ENCODE measurements around the gene TMEM198.
A peak's percentile ranks its signal among the peaks of the same experiment; 100 is the strongest.

The TMEM198 gene

GRCh38 chr2:219515874-219516629 is 27.8 kb upstream of the TMEM198 start:
- Mint-ChIP-seq H3K4me3 (no peak overlapping the region), H3K27me3 (peaks cover 98% of the 10 kb centered on the region), H3K4me1 (peaks cover 25% of the 10 kb centered on the region), H3K36me3 (no peaks in the 10 kb centered on the region), H3K9me3 (no peaks in the 10 kb centered on the region), H3K27ac (no peak overlapping the region)
- ATAC-seq, result no peak

- no peak for ATAC-seq
- H3K4me1 Mint-ChIP-seq, result peaks cover 26% of the 10 kb centered on the region
- H3K36me3 Mint-ChIP-seq, result no peaks in the 10 kb centered on the region
- H3K27ac Mint-ChIP-seq, result no peak overlapping the region
- H3K27me3 Mint-ChIP-seq, result peaks cover 98% of the 10 kb centered on the region
- no peaks in the 10 kb centered on the region for H3K9me3 Mint-ChIP-seq
- H3K4me3 Mint-ChIP-seq, result no peak overlapping the region
Observed at GRCh38 chr2:219516888-219517287, 26.9 kb upstream of the TMEM198 start.

DNA sequence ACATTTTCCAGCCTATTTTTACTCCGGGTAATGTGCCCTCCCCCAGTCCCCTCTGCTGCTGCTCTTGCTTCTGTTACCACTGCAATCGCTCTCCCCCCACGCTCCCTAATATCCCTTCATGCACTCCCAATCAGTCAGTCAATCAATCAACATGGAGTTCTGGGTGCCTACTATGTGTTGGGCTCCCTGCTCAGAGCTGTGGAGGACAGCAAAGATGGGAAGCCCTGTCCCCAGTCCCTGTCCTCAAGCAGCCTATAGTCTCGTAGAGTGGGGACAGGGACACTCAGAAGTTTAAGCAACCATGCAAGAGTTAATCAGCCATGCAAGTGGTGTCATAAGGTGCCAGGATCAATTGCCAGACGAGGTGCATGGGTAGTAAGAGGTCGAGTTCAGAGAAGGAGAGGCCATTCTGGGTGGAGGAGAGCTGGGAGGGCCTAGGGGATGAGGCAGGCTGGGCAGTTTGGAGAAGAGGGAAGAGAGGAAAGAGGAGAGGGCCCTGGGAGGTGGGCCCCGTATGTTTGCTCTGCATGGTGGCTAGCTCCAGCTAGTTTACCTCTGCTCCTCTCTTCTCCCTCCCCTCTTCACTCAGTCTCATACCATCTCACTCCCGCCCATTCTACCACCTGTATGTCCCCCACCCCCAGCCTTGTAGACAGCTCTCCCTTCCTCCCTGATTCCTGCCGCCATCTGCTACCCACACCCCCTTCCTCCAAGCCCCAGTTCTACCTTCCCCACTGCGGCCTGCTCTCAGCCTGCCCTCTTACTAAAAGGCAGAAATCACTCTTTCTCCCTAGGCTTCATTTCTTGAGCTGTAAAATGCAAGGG is 25.7 kb upstream of the TMEM198 start:
- H3K27me3 Mint-ChIP-seq, result peaks cover 92% of the 10 kb centered on the region
- H3K36me3 Mint-ChIP-seq, result no peaks in the 10 kb centered on the region
- H3K9me3 Mint-ChIP-seq, result no peaks in the 10 kb centered on the region
- ATAC-seq, result no peak
- peaks cover 23% of the 10 kb centered on the region for H3K4me1 Mint-ChIP-seq
- no peak overlapping the region for H3K4me3 Mint-ChIP-seq
- no peak overlapping the region for H3K27ac Mint-ChIP-seq

DNA sequence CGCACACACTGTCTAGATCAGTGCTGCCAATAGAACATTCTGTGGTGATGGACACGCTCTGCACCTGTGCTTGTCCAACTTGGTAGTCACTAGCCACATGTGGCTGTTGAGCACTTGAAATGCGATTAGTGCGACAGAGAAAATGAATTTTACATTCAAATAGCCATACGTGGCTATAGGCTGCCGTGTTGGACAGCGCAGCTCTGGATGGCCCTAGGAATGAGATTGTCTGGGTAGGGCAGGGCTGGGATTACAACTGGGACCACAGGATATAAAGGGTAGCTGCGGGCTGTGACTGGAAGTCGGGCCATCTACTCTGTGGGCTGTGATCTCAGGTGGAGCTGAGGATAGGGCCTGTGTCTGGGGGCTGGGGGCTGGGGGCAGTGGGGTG is 24.3 kb upstream of the TMEM198 start:
- Mint-ChIP-seq H3K4me3 (no peak overlapping the region), H3K27me3 (peaks cover 88% of the 10 kb centered on the region), H3K9me3 (no peaks in the 10 kb centered on the region)

GRCh38 chr2:219520079-219520478 is 23.7 kb upstream of the TMEM198 start:
- Mint-ChIP-seq H3K36me3 (no peaks in the 10 kb centered on the region), H3K9me3 (no peaks in the 10 kb centered on the region), H3K4me1 (peaks cover 10% of the 10 kb centered on the region), H3K4me3 (no peak overlapping the region), H3K27me3 (peaks cover 84% of the 10 kb centered on the region), H3K27ac (no peak overlapping the region)
- ATAC-seq, result no peak

More for the DNA sequence above, 24.3 kb upstream of the TMEM198 start:
- no peak for ATAC-seq
- no peak overlapping the region for H3K27ac Mint-ChIP-seq
- no peaks in the 10 kb centered on the region for H3K36me3 Mint-ChIP-seq
- H3K4me1 Mint-ChIP-seq, result peaks cover 10% of the 10 kb centered on the region

GRCh38 chr2:219521066-219521880 is 22.6 kb upstream of the TMEM198 start:
- H3K9me3 Mint-ChIP-seq, result no peaks in the 10 kb centered on the region
- no peaks in the 10 kb centered on the region for H3K36me3 Mint-ChIP-seq
- peak overlapping the region; percentile 27 for H3K4me3 Mint-ChIP-seq
- ATAC-seq, result no peak
- peaks cover 84% of the 10 kb centered on the region for H3K27me3 Mint-ChIP-seq
- H3K4me1 Mint-ChIP-seq, result peaks cover 10% of the 10 kb centered on the region
- H3K27ac Mint-ChIP-seq, result no peak overlapping the region

DNA sequence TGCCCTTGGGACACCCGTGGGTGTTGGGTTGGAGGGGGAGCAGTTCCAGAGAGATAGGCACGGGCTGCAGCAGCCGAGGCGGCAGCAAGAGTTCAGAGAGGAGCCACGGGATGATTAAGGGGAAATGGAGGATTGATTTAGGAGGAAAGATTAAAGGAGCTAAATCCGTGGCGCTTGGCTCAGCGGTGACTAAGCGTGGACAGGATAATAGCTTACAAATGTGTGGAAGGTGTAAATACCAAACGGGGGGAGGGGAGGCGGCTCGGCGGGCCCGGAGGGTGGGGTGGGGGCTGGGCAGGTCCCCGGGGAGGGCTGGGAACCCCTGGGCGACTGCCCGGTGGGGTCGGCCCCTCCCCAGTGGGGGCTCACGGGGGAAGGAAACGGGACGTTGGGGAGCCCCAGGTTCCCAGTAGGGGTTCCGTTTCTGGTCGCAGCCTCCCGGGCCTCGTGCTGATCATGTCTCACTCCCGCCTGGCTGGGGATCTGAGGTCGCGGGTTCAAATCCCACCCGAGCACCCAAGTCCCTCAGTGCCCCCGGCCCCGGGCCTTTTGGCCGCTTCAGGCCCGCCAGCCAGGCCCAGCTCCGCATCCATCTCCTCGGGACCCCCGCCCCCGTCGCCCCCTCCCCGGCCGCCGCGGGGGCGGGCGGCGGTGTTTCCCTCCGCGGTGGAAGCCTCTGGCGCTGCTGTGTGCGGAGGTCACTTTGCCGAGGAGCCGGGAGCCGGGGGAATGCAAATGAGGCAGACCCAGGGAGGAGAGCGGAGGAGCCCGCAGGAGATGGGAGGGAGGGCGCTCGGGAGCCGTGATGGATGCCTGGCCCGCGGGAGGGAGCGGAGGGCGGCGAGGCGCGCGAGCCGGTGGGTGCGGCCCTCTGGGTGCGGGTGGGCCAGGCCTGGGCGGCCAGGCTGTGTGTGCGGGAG is 21.5 kb upstream of the TMEM198 start:
- H3K4me3 Mint-ChIP-seq, result peak overlapping the region; percentile 1
- no peaks in the 10 kb centered on the region for H3K36me3 Mint-ChIP-seq
- H3K4me1 Mint-ChIP-seq, result peaks cover 10% of the 10 kb centered on the region
- no peak overlapping the region for H3K27ac Mint-ChIP-seq
- no peaks in the 10 kb centered on the region for H3K9me3 Mint-ChIP-seq
- peaks cover 84% of the 10 kb centered on the region for H3K27me3 Mint-ChIP-seq
- ATAC-seq, result peak; percentile 14

DNA sequence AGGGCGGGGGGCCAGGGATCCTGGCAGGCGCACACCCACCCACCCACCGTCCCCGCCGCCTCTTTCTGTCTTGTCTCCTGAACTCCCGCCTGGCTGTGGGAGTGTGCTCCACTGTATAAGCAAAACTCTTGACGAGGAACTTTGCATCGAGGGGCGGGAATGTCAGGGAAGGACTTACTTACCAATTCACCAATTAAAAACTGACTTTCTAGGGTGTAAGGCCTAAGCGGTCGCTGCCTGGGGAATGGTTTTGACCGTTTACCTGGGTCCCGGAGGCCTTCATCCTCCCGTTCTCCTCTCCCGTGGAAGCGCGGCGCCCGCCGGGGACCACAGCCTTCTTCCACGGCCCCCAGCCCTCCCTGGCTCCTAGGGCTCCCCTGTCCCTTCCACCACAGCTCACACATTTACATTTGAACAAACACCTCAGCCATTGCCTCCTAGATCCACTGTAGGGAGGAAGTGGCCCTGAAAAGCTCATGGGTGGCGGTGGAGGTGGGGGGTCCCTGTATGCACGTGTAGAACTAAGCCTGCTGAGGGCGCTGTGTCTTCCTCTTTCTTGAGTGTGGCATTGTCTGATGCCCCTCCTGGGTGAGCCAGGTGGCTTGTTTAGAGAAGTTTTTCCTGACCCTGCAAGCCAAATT is 20.7 kb upstream of the TMEM198 start:
- no peak overlapping the region for H3K4me3 Mint-ChIP-seq
- H3K4me1 Mint-ChIP-seq, result peaks cover 10% of the 10 kb centered on the region
- H3K27ac Mint-ChIP-seq, result no peak overlapping the region
- H3K27me3 Mint-ChIP-seq, result peaks cover 79% of the 10 kb centered on the region
- ATAC-seq, result no peak
- no peaks in the 10 kb centered on the region for H3K9me3 Mint-ChIP-seq
- no peaks in the 10 kb centered on the region for H3K36me3 Mint-ChIP-seq

GRCh38 chr2:219524817-219525216 is 19.0 kb upstream of the TMEM198 start:
- H3K4me1 Mint-ChIP-seq, result peaks cover 10% of the 10 kb centered on the region
- no peak overlapping the region for H3K4me3 Mint-ChIP-seq
- H3K27me3 Mint-ChIP-seq, result peaks cover 77% of the 10 kb centered on the region

DNA sequence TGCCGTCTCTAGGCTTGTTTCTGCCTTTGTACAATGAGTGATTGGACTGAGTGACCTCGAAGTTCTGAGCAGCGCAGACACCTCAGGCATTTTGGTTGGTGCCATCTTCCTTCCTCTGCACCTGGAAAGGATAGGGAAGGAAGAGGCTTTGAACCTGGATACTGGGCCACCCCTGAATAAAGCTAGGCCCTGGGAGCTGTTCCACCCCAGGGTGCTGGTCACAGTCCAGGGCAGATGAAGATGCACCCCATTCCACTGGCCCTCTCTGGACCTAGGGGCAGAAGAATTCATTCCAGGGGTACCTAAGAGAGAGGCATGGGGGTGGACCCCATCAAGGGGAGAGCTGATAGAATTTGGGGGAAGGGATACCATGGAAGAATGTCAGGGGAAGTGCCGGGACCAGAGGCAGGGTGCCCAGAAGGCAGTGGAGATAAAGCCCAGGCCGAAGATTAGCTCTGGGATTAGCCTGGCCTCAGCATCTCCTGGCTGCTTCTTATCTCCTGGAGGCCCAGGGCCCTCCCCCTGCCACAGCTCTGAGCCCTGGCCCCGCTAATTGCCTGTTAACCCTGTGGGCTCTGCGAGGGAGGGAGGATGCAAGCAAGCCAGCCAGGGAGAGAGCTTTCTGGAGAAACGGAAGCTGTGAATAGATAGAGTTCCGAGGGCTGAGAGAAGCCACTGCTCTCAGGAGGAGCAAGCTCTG is 18.1 kb upstream of the TMEM198 start:
- no peaks in the 10 kb centered on the region for H3K9me3 Mint-ChIP-seq
- ATAC-seq, result no peak
- H3K4me3 Mint-ChIP-seq, result no peak overlapping the region
- H3K27me3 Mint-ChIP-seq, result peaks cover 77% of the 10 kb centered on the region
- no peak overlapping the region for H3K27ac Mint-ChIP-seq
- peaks cover 18% of the 10 kb centered on the region for H3K4me1 Mint-ChIP-seq
- no peaks in the 10 kb centered on the region for H3K36me3 Mint-ChIP-seq

More at GRCh38 chr2:219524817-219525216, 19.0 kb upstream of the TMEM198 start:
- Mint-ChIP-seq H3K27ac (no peak overlapping the region), H3K9me3 (no peaks in the 10 kb centered on the region), H3K36me3 (no peaks in the 10 kb centered on the region)
- no peak for ATAC-seq

GRCh38 chr2:219526320-219527075 is 17.3 kb upstream of the TMEM198 start:
- H3K27ac Mint-ChIP-seq, result no peak overlapping the region
- ATAC-seq, result no peak
- no peaks in the 10 kb centered on the region for H3K9me3 Mint-ChIP-seq
- H3K27me3 Mint-ChIP-seq, result peaks cover 77% of the 10 kb centered on the region
- no peaks in the 10 kb centered on the region for H3K36me3 Mint-ChIP-seq
- H3K4me3 Mint-ChIP-seq, result no peak overlapping the region
- peaks cover 15% of the 10 kb centered on the region for H3K4me1 Mint-ChIP-seq

GRCh38 chr2:219527076-219527394 is 16.8 kb upstream of the TMEM198 start:
- no peak overlapping the region for H3K27ac Mint-ChIP-seq
- H3K36me3 Mint-ChIP-seq, result no peaks in the 10 kb centered on the region
- no peak for ATAC-seq
- no peaks in the 10 kb centered on the region for H3K9me3 Mint-ChIP-seq
- H3K4me1 Mint-ChIP-seq, result peaks cover 10% of the 10 kb centered on the region
- H3K4me3 Mint-ChIP-seq, result no peak overlapping the region
- peaks cover 77% of the 10 kb centered on the region for H3K27me3 Mint-ChIP-seq

DNA sequence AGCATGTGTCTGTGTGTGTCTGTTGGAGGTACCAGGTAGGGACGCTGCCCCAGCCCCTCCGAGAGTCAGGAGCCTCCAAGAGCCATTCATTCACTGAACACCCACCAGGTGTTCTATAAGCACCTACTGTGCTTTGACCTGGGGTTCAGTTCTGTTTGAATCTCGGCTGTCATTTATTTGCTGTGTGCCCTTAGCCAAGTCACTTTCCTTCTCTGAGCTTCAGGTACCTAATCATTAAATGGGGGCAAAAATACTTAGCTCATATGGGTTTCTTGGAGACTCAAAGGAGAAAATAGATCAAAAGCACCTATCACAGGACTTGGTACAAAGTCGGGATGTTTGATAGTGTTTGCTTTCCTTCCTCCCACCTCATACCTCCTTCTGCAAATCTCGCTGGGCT is 16.4 kb upstream of the TMEM198 start:
- Mint-ChIP-seq H3K27me3 (peaks cover 78% of the 10 kb centered on the region), H3K4me3 (no peak overlapping the region), H3K9me3 (no peaks in the 10 kb centered on the region), H3K27ac (no peak overlapping the region), H3K4me1 (peaks cover 8% of the 10 kb centered on the region), H3K36me3 (no peaks in the 10 kb centered on the region)
- no peak for ATAC-seq

Measured in stimulated activated memory B cell treated with anti-CD40 and anti-IgM and Interleukin-4, amounts not matched to agents 10 μg/mL and 1 μg/mL and 100 μg/mL, for 72 hours (primary cell).